Right atrium auricular region (tissue), 2 donors: ENCODE measurements around the gene ANKRD16. TPM values are rescaled to one million over a fixed set of nuclear protein-coding genes. Genes with fewer than 3 reads are reported as not detected.
"Not testable (repeated sequence)": the region's sequence is repeated elsewhere in the genome, so short reads cannot be mapped to it uniquely, and the experiment has no call there.

Experiments used
- DNase-seq: peaks from one replicate; pipeline ENCODE4 v3.0.0-alpha.2; 2019; ENCODE audit warnings: low spot score
- H3K27ac ChIP-seq, 2 donors: fragments of 200-600 bp; sonication (generic); 1 replicate in 1 of 2; 2 replicates in 1 of 2; pipeline ENCODE4 v1.5.1; 2016 to 2019
- H3K27me3 ChIP-seq, 2 donors: fragments of 200-600 bp; sonication (generic); one replicate each; pipeline versions ENCODE4 v1.5.1 to v1.6.0; 2017 to 2019
- H3K36me3 ChIP-seq: fragments of 200-600 bp; sonication (generic); one replicate; pipeline ENCODE4 v1.5.1; 2016
- H3K4me1 ChIP-seq, 2 donors: fragments of 200-600 bp; sonication (generic); one replicate each; pipeline versions ENCODE4 v1.5.1 to v1.6.0; 2017 to 2019
- H3K4me3 ChIP-seq, 2 donors: fragments of 200-600 bp; sonication (generic); 1 replicate in 1 of 2; 2 replicates in 1 of 2; pipeline ENCODE4 v1.5.1; 2017 to 2019; ENCODE audit warnings: mild to moderate bottlenecking in 1 of 2, moderate library complexity in 1 of 2
- H3K9me3 ChIP-seq, 2 donors: fragments of 200-600 bp; sonication (generic); one replicate each; pipeline ENCODE4 v1.5.1; 2019
- CTCF ChIP-seq, 2 donors: fragments of 200-600 bp; sonication (generic); IDR thresholded peaks; one replicate each; pipeline ENCODE4 v1.5.1; 2019; ENCODE audit warnings: antibody characterized with exemption in 2 of 2
- total RNA-seq, 2 donors: library from RNA; depleted of rRNA; stranded (reverse); fragments of >200 nt; gene quantifications; one replicate each; pipeline ENCODE4 v1.1.0, GENCODE V29; 2016

The ANKRD16 gene
- total RNA-seq, 2 donors from 2014 or later = 1.9 to 3.5 TPM

GRCh38 chr10:5844345-5845055, 45.2 kb downstream of the ANKRD16 start:
- Histone ChIP-seq H3K9me3 (no peaks in the 10 kb centered on the region), H3K4me1 (peaks cover 0 to 31% of the 10 kb centered on the region in 2 donors), H3K27me3 (no peaks in the 10 kb centered on the region), H3K27ac (peak overlapping the region in 1 of 2 donors; percentile 18), H3K36me3 (no peaks in the 10 kb centered on the region), H3K4me3 (no peak overlapping the region)
- no peak for TF ChIP-seq CTCF (IDR thresholded peaks at IDR 0.05)
- no peak for DNase-seq

- DNase-seq = no peak
- Histone ChIP-seq H3K27ac (no peak overlapping the region), H3K9me3 (no peaks in the 10 kb centered on the region), H3K27me3 (no peaks in the 10 kb centered on the region), H3K36me3 (no peaks in the 10 kb centered on the region), H3K4me1 (peaks cover 0 to 31% of the 10 kb centered on the region in 2 donors), H3K4me3 (no peak overlapping the region)
- TF ChIP-seq CTCF (IDR thresholded peaks at IDR 0.05) = no peak
Observed at GRCh38 chr10:5843686-5844344, 45.9 kb downstream of the ANKRD16 start.

GRCh38 chr10:5841965-5842364, 47.7 kb downstream of the ANKRD16 start:
- Histone ChIP-seq H3K36me3 (no peaks in the 10 kb centered on the region), H3K27ac (no peak overlapping the region), H3K27me3 (no peaks in the 10 kb centered on the region), H3K4me3 (no peak overlapping the region), H3K9me3 (no peaks in the 10 kb centered on the region), H3K4me1 (peaks cover 0 to 31% of the 10 kb centered on the region in 2 donors)
- DNase-seq = no peak
- no peak for TF ChIP-seq CTCF (IDR thresholded peaks at IDR 0.05)

GRCh38 chr10:5840314-5841307, 49.1 kb downstream of the ANKRD16 start:
- TF ChIP-seq CTCF (IDR thresholded peaks at IDR 0.05) = no peak
- peak overlapping the region in 1 of 2 donors; percentile 6 for H3K4me3 ChIP-seq
- no peaks in the 10 kb centered on the region for H3K9me3 ChIP-seq
- H3K36me3 ChIP-seq = no peaks in the 10 kb centered on the region
- DNase-seq = no peak
- H3K4me1 ChIP-seq = peaks cover 0 to 24% of the 10 kb centered on the region in 2 donors
- H3K27me3 ChIP-seq = no peaks in the 10 kb centered on the region
- H3K27ac ChIP-seq = peak overlapping the region; percentile 14 to 59

GRCh38 chr10:5836181-5836580, 53.5 kb downstream of the ANKRD16 start:
- DNase-seq, H3K27me3 ChIP-seq, H3K9me3 ChIP-seq, H3K27ac ChIP-seq, H3K36me3 ChIP-seq, H3K4me3 ChIP-seq: not testable (repeated sequence)
- peaks cover 0 to 18% of the 10 kb centered on the region in 2 donors for H3K4me1 ChIP-seq
